GM21447 (cell line): ENCODE measurements around the gene KCNJ13.
"Not testable (repeated sequence)": the region's sequence is repeated elsewhere in the genome, so short reads cannot be mapped to it uniquely, and the experiment has no call there.

Experiments used
- ATAC-seq: cut with Tn5 transposase; IDR thresholded peaks from one replicate; pipeline ENCODE4 v1.9.1; 2021; ENCODE audit not compliant: unreplicated experiment

KCNJ13 gene

GRCh38 chr2:232770207-232770606 is 6.2 kb downstream of the KCNJ13 start:
- no peak for ATAC-seq

- no peak for ATAC-seq
Observed at GRCh38 chr2:232767866-232768265, 8.5 kb downstream of the KCNJ13 start.

- no peak for ATAC-seq
Observed at GRCh38 chr2:232761301-232761907, 15.0 kb downstream of the KCNJ13 start.

- no peak for ATAC-seq
Observed at GRCh38 chr2:232757905-232758304, 18.5 kb downstream of the KCNJ13 start.

GRCh38 chr2:232750135-232750671 is 26.2 kb downstream of the KCNJ13 start:
- no peak for ATAC-seq

GRCh38 chr2:232749331-232749730 is 27.0 kb downstream of the KCNJ13 start:
- no peak for ATAC-seq

GRCh38 chr2:232748038-232748437 is 28.3 kb downstream of the KCNJ13 start:
- ATAC-seq, result no peak

DNA sequence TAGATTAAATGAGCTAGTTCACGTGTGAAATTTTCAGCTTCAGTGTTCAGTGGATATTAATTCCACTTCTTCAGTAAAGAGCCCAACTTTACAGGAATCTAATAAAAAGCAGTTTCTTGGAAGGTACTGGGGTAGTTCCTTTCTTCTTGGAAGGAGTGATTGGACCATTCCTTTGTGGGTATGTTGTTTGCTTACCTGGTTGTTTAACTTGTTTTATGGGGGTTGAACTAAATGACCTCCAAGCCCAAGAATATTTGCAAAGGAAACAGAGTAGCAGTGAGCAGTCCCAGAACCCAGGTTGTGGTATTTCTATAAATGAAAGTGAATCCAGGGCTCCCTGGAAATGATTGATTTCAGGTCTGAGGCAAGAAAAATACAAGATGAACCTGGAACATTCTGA is 31.4 kb downstream of the KCNJ13 start:
- ATAC-seq, result no peak

GRCh38 chr2:232741972-232742371 is 34.4 kb downstream of the KCNJ13 start:
- no peak for ATAC-seq

- ATAC-seq, result no peak
Observed at GRCh38 chr2:232741294-232741693, 35.1 kb downstream of the KCNJ13 start.

DNA sequence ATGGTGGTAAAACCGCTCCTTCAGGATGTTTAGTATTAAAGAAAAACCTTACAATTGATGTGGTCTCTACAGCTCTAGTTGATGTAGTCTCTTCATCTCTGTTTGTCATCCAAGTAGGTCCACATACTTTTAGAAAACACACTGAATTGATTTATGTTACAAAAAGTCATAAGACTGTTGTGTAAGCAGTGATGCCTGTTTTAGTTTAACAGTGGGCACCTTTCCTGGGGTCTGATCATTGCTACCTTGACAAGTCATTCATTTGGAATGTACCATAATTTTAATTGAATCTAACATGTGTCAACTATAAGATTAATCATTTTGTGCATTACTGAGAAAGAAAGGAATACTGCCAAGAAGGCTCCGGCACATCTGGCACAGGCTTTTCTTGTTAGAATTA is 44.9 kb downstream of the KCNJ13 start:
- ATAC-seq, result no peak

DNA sequence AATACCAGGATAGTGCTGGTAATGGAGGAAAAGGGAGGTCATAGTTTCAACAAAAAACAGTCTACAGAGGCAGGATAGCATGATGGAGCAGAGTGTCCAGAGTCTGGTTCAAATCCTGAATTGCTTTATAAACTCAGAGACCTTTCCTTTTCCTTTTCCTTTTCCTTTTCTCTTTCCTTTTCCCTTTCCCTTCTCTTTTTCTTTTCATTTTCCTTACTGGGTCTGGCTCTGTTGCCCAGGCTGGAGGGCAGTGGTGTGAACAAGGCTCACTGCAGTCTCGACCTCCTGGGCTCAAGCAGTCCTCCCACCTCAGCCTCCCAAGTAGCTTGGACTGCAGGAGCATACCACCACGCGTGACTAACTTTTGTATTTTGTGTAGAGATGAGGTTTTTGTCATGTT is 47.6 kb downstream of the KCNJ13 start:
- ATAC-seq, result no peak

DNA sequence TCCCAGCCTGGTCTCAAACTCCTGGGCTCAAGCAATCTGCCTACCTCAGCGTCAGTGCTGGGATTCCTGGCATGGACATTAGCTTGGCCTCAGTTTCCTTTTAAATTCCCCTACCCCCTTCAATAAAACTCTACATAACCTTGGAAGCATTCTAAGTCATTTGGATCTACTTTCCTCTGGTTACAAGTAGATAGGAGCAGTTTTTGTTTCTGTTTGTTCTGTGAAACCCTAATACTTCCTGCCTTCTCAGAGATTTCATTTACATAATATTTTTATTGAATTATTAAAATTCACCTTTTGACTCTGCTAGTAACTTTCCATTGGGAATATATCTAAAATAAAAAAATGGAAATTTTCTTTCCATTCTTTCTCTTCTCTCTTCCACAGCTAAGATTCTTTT is 53.3 kb downstream of the KCNJ13 start:
- ATAC-seq, result no peak

GRCh38 chr2:232721882-232722281 is 54.5 kb downstream of the KCNJ13 start:
- no peak for ATAC-seq

DNA sequence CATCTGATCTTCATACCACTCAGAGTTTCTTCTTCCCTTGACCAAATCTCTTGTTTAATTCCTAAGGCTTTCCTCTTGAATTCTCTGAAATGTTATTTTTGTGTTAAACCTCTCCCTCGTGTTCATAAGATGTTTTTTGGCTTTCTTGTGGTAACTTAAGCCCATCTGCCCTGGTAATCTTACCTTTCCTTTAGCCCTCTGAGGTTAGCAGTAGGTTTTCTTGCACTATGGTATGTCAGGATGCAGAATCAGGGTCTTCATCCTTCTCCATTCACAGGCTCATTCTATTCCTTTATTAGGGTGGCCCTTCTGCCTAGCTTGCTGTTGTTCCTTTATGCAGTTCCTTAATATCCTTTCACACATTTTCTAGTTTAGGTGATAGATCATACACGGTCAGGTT is 55.1 kb downstream of the KCNJ13 start:
- ATAC-seq, result no peak

GRCh38 chr2:232720056-232720455 is 56.3 kb downstream of the KCNJ13 start:
- not testable (repeated sequence) for ATAC-seq
